ENCODE measurements around the gene MARK1.

DNA sequence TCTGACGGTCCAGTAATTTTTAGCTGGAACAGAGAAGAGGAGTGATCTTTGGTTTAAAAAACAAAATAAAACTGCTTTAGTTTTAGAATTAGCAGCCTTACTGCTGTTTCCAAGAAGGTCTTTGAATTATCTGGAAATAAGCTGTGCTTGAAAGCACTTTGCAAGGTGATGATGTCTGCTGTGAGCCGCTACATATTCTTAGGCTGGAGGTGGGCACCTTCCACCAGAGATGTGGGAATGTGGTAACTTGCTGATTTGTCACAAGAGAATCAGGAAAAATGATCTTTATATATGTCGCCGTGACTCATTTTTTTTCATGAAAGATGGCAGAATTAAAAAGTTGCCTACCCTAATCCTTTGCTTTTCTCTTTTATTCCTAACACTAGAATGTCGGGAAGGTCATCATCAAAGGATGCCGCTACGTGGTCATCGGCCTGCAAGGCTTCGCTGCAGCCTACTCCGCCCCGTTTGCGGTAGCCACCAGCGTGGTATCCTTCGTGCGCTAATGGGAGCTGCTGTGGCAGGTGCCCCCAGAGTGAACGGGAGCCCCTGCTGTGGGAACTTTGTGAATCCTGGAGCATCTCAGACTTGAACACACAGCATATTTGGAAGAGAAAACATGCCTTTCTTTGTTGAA lies 168.4 kb downstream of the MARK1 start:
- TF ChIP-seq ETV6 (IDR thresholded peaks at IDR 0.05; ENCODE audit: borderline replicate concordance in 1 of 2, low read depth in 2 of 2, low read length in 1 of 2) (no peak), ETV6 (CRISPR knock-in tag; IDR thresholded peaks at IDR 0.05; ENCODE audit: borderline replicate concordance) (no peak), MEIS2 (IDR thresholded peaks at IDR 0.05; ENCODE audit: partially characterized antibody) (no peak), POLR2AphosphoS5 (IDR thresholded peaks at IDR 0.05; ENCODE audit: control insufficient read depth, insufficient read depth, low read depth, low read length) (no peak), YY1 (IDR thresholded peaks at IDR 0.05; ENCODE audit: borderline replicate concordance in 1 of 3, control insufficient read depth in 1 of 3, extremely low read depth in 1 of 3, insufficient read depth in 3 of 3, insufficient read length in 1 of 3, insufficient replicate concordance in 2 of 3, low read depth in 1 of 3, low read length in 2 of 3) (no peak), MIER1 (IDR thresholded peaks at IDR 0.05; ENCODE audit: low read depth) (no peak), ZC3H8 (IDR thresholded peaks at IDR 0.05) (no peak), CBX5 (IDR thresholded peaks at IDR 0.05; ENCODE audit: borderline replicate concordance, low read depth) (no peak)
- TF ChIP-seq, protein P1, sequence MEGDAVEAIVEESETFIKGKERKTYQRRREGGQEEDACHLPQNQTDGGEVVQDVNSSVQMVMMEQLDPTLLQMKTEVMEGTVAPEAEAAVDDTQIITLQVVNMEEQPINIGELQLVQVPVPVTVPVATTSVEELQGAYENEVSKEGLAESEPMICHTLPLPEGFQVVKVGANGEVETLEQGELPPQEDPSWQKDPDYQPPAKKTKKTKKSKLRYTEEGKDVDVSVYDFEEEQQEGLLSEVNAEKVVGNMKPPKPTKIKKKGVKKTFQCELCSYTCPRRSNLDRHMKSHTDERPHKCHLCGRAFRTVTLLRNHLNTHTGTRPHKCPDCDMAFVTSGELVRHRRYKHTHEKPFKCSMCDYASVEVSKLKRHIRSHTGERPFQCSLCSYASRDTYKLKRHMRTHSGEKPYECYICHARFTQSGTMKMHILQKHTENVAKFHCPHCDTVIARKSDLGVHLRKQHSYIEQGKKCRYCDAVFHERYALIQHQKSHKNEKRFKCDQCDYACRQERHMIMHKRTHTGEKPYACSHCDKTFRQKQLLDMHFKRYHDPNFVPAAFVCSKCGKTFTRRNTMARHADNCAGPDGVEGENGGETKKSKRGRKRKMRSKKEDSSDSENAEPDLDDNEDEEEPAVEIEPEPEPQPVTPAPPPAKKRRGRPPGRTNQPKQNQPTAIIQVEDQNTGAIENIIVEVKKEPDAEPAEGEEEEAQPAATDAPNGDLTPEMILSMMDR (IDR thresholded peaks at IDR 0.05 in 2 of 3, conservative IDR thresholded peaks at IDR 0.05 in 1 of 3; ENCODE audit: insufficient read depth in 2 of 3, low read depth in 1 of 3, low read length in 3 of 3): no peak
- TF ChIP-seq, protein P2, sequence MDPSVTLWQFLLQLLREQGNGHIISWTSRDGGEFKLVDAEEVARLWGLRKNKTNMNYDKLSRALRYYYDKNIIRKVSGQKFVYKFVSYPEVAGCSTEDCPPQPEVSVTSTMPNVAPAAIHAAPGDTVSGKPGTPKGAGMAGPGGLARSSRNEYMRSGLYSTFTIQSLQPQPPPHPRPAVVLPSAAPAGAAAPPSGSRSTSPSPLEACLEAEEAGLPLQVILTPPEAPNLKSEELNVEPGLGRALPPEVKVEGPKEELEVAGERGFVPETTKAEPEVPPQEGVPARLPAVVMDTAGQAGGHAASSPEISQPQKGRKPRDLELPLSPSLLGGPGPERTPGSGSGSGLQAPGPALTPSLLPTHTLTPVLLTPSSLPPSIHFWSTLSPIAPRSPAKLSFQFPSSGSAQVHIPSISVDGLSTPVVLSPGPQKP (CRISPR knock-in tag; IDR thresholded peaks at IDR 0.05): no peak
- TF ChIP-seq, protein P3, sequence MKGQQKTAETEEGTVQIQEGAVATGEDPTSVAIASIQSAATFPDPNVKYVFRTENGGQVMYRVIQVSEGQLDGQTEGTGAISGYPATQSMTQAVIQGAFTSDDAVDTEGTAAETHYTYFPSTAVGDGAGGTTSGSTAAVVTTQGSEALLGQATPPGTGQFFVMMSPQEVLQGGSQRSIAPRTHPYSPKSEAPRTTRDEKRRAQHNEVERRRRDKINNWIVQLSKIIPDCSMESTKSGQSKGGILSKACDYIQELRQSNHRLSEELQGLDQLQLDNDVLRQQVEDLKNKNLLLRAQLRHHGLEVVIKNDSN (CRISPR knock-in tag; IDR thresholded peaks at IDR 0.05): no peak

Data from K562 (cell line).